Activated CD4-positive, alpha-beta T cell treated with anti-CD3 and anti-CD28 coated beads, Interleukin-2, Interleukin-6, amounts not matched to agents 100 ng/mL and 50 ng/mL, durations not matched to agents 16 hours and 8 hours (primary cell): Measurements from ENCODE around the gene DYNC1I2.

Experiments
- DNase-seq: peaks from one replicate; pipeline ENCODE4 v3.0.0-alpha.2; 2020

The DYNC1I2 gene

GRCh38 chr2:171787333-171788072 is 100.2 kb downstream of the DYNC1I2 start:
- no peak for DNase-seq

- DNase-seq = no peak
Measured at GRCh38 chr2:171788316-171788993, 101.2 kb downstream of the DYNC1I2 start.

- no peak for DNase-seq
Measured at GRCh38 chr2:171789956-171790355, 102.7 kb downstream of the DYNC1I2 start.

- DNase-seq = no peak
Measured at GRCh38 chr2:171791361-171791760, 104.1 kb downstream of the DYNC1I2 start.

- no peak for DNase-seq
Measured at GRCh38 chr2:171792157-171792556, 104.9 kb downstream of the DYNC1I2 start.

GRCh38 chr2:171792886-171793580 is 105.8 kb downstream of the DYNC1I2 start:
- no peak for DNase-seq

- no peak for DNase-seq
Measured at GRCh38 chr2:171793691-171794678, 106.7 kb downstream of the DYNC1I2 start.

GRCh38 chr2:171794918-171795317 is 107.6 kb downstream of the DYNC1I2 start:
- no peak for DNase-seq
